HL-60 (cell line): ENCODE results near the gene CACNA2D3.

Experiments used
- DNase-seq, 2 experiments: peaks; one replicate each; pipeline ENCODE4 v3.0.0-alpha.2; 2010 to 2020; ENCODE audit warnings: low read depth in 1 of 2, low spot score in 1 of 2
- H3K27ac ChIP-seq: fragments of 250-450 bp; sonication (Bioruptor Pico); replicated peaks from 2 replicates; pipeline ENCODE4 v1.5.1; 2020; ENCODE audit warnings: mild to moderate bottlenecking, moderate library complexity
- H3K27me3 ChIP-seq: fragments of 250-450 bp; sonication (Bioruptor Pico); 2 replicates; pipeline ENCODE4 v1.5.1; 2021; ENCODE audit warnings: mild to moderate bottlenecking, moderate library complexity; ENCODE audit not compliant: insufficient read depth, poor library complexity, severe bottlenecking
- H3K4me3 ChIP-seq: replicated peaks from 2 replicates; pipeline ENCODE4 v1.5.1; 2011; ENCODE audit warnings: mild to moderate bottlenecking, control low read depth, low read length; ENCODE audit not compliant: insufficient read depth
- GABPA ChIP-seq: IDR thresholded peaks from 2 replicates; pipeline ENCODE4 v1.6.1; 2012; ENCODE audit warnings: low read depth
- POLR2AphosphoS5 ChIP-seq: IDR thresholded peaks from 2 replicates; pipeline ENCODE4 v1.6.1; 2012; ENCODE audit warnings: low read depth
- REST ChIP-seq: IDR thresholded peaks from 2 replicates; pipeline ENCODE4 v1.6.1; 2012; ENCODE audit warnings: low read depth; ENCODE audit not compliant: insufficient replicate concordance
- SPI1 ChIP-seq: IDR thresholded peaks from 2 replicates; pipeline ENCODE4 v1.6.1; 2012; ENCODE audit warnings: low read depth, mild to moderate bottlenecking, borderline replicate concordance
- TF ChIP-seq, protein P1 (sequence below): IDR thresholded peaks from one replicate; pipeline ENCODE4 v1.5.1; 2011; ENCODE audit warnings: low read length, control low read depth, inconsistent platforms; ENCODE audit not compliant: insufficient read depth

Gene CACNA2D3

GRCh38 chr3:55065331-55065730 lies 943.0 kb downstream of the CACNA2D3 start:
- no peak overlapping the region for H3K27ac ChIP-seq
- no peak for DNase-seq
- TF ChIP-seq, protein P1, sequence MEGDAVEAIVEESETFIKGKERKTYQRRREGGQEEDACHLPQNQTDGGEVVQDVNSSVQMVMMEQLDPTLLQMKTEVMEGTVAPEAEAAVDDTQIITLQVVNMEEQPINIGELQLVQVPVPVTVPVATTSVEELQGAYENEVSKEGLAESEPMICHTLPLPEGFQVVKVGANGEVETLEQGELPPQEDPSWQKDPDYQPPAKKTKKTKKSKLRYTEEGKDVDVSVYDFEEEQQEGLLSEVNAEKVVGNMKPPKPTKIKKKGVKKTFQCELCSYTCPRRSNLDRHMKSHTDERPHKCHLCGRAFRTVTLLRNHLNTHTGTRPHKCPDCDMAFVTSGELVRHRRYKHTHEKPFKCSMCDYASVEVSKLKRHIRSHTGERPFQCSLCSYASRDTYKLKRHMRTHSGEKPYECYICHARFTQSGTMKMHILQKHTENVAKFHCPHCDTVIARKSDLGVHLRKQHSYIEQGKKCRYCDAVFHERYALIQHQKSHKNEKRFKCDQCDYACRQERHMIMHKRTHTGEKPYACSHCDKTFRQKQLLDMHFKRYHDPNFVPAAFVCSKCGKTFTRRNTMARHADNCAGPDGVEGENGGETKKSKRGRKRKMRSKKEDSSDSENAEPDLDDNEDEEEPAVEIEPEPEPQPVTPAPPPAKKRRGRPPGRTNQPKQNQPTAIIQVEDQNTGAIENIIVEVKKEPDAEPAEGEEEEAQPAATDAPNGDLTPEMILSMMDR, result no peak
- TF ChIP-seq POLR2AphosphoS5 (no peak), REST (no peak), SPI1 (no peak), GABPA (no peak)
- H3K4me3 ChIP-seq, result no peak overlapping the region
- no peaks in the 10 kb centered on the region for H3K27me3 ChIP-seq

DNA sequence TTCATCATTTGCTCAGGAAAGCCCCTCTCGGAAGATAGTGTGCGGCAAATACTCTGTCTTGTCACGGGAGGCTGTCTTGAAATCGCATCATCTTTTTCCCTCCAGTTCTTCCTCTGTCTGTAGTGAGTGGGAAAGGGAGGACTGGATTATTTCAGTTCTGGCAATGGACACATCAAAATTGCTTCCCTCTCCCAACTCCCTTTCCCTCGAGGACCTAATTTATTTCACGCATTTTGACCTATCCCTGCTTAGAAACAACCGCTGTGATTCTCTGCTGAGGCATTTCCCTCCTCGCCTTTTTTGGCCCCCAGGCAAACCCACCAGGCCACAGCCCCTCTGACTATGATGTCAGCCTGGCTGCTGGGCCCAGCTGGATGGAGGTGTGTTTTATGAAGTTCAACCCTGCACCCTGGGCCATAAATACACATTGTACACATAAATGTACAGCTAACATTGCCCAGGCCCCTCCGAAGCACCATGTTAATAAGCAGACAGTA lies 944.2 kb downstream of the CACNA2D3 start:
- H3K4me3 ChIP-seq, result no peak overlapping the region
- DNase-seq, result no peak
- H3K27me3 ChIP-seq, result no peaks in the 10 kb centered on the region
- no peak overlapping the region for H3K27ac ChIP-seq
- TF ChIP-seq, protein P1, result no peak
- TF ChIP-seq REST (no peak), SPI1 (no peak), POLR2AphosphoS5 (no peak), GABPA (no peak)

- no peak for TF ChIP-seq REST
- no peak for TF ChIP-seq GABPA
- TF ChIP-seq SPI1, result no peak
- TF ChIP-seq, protein P1, result no peak
- TF ChIP-seq POLR2AphosphoS5, result no peak
- Histone ChIP-seq H3K27ac (no peak overlapping the region), H3K4me3 (no peak overlapping the region), H3K27me3 (no peaks in the 10 kb centered on the region)
- no peak for DNase-seq
Measured at GRCh38 chr3:55069950-55070349, 947.6 kb downstream of the CACNA2D3 start.
